ENCODE results near the gene HDAC4.
"Not testable (repeated sequence)": the region's sequence is repeated elsewhere in the genome, so short reads cannot be mapped to it uniquely, and the experiment has no call there.

Gene HDAC4

DNA sequence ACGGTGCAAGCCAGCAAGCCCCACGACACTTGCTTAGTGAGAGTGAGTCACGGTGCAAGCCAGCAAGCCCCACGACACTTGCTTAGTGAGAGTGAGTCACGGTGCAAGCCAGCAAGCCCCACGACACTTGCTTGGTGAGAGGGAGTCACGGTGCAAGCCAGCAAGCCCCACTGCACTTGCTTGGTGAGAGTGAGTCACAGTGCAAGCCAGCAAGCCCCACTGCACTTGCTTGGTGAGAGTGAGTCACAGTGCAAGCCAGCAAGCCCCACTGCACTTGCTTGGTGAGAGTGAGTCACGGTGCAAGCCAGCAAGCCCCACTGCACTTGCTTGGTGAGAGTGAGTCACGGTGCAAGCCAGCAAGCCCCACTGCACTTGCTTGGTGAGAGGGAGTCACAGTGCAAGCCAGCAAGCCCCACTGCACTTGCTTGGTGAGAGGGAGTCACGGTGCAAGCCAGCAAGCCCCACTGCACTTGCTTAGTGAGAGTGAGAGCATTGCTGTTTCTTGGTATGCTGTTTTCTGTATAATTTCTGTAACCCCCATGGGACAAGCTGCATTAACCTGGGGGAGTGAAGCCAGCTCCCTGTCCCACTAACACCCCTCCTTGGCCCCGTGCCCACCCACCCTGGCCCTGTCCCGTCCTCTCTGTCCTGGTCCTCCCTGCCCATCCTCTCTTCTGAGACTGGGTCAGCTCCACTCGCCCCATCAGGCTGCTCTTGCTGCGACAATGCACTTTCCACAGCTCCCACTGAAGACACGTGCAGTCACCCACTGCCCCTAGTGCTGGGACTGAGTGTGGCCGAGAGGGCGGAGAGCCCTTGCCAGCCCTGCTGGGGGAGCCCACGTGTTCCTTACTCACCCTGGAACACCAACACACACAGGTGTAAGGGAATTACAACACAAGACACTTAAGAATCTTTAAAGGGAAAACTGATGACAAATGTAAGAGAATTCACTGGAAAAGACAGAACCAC is 331.2 kb downstream of the HDAC4 start:
- H3K79me1 ChIP-seq (ENCODE audit: low read length); H3K4me2 ChIP-seq (ENCODE audit: low read length); H4K8ac ChIP-seq (ENCODE audit: low read depth, low read length); H2AK5ac ChIP-seq (ENCODE audit: low read length); H3K79me2 ChIP-seq (ENCODE audit: control insufficient read depth, insufficient read depth, low read length, poor library complexity); H2BK120ac ChIP-seq (ENCODE audit: insufficient read depth, low read length, poor library complexity); H3K4me3 ChIP-seq (ENCODE audit: low read depth, low read length); H3K4ac ChIP-seq (ENCODE audit: low read depth, low read length); DNase-seq; H2BK5ac ChIP-seq (ENCODE audit: low read depth, low read length, poor library complexity); H3K9me3 ChIP-seq (ENCODE audit: insufficient read depth, low read depth, low read length); H2BK12ac ChIP-seq (ENCODE audit: low read length); H4K12ac ChIP-seq (ENCODE audit: low read depth, low read length); H2AFZ ChIP-seq (ENCODE audit: insufficient read depth, low read length, poor library complexity); H3K14ac ChIP-seq (ENCODE audit: low read length); H3K4me1 ChIP-seq (ENCODE audit: control insufficient read depth in 1 of 2, insufficient read depth in 2 of 2, low read length in 2 of 2); H3K18ac ChIP-seq (ENCODE audit: low read length); H3K23ac ChIP-seq (ENCODE audit: low read length); H3K27me3 ChIP-seq (ENCODE audit: insufficient read depth, low read length); H4K91ac ChIP-seq (ENCODE audit: low read depth, low read length); H3K9ac ChIP-seq (ENCODE audit: low read length); H3K36me3 ChIP-seq (ENCODE audit: control insufficient read depth in 1 of 2, insufficient read depth in 2 of 2, low read length in 2 of 2); H3K27ac ChIP-seq (ENCODE audit: low read depth, low read length): not testable (repeated sequence)
- no CpG with 5 or more reads among the region's 18 CpGs for WGBS (ENCODE audit: extremely low coverage, insufficient coverage, insufficient read length)

DNA sequence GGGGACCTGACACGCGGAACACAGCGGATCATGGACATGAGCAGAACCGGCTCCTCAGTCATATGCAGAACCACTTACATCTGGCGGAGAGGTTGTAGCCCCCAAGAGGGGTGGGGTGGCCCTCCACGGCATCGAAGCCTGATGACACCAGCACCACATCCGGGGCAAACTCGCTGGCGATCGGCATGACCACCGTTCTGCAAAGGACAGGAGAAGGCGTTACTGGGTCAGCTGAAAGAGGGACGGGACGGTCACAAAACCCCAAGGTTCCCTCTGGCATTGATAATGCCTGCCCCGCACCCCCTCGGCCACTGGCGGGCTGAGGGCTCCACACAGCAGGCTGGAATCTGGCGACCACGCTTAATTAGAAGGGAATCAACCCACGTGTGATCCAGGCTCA is 332.4 kb downstream of the HDAC4 start:
- Histone ChIP-seq H3K14ac (ENCODE audit: low read length) (no peak overlapping the region), H3K18ac (ENCODE audit: low read length) (no peak overlapping the region), H3K79me1 (ENCODE audit: low read length) (no peaks in the 10 kb centered on the region), H2BK120ac (ENCODE audit: insufficient read depth, low read length, poor library complexity) (no peak overlapping the region), H3K9me3 (ENCODE audit: insufficient read depth, low read depth, low read length) (peaks cover 2% of the 10 kb centered on the region), H4K91ac (ENCODE audit: low read depth, low read length) (no peak overlapping the region), H3K27me3 (ENCODE audit: insufficient read depth, low read length) (no peaks in the 10 kb centered on the region), H3K23ac (ENCODE audit: low read length) (no peak overlapping the region), H3K4me1 (ENCODE audit: control insufficient read depth in 1 of 2, insufficient read depth in 2 of 2, low read length in 2 of 2) (peaks cover 0 to 2% of the 10 kb centered on the region in 2 experiments), H2AK5ac (ENCODE audit: low read length) (no peak overlapping the region), H4K8ac (ENCODE audit: low read depth, low read length) (no peak overlapping the region), H3K4ac (ENCODE audit: low read depth, low read length) (no peak overlapping the region), H3K4me3 (ENCODE audit: low read depth, low read length) (no peak overlapping the region), H3K4me2 (ENCODE audit: low read length) (no peak overlapping the region), H2AFZ (ENCODE audit: insufficient read depth, low read length, poor library complexity) (no peak overlapping the region), H3K36me3 (ENCODE audit: control insufficient read depth in 1 of 2, insufficient read depth in 2 of 2, low read length in 2 of 2) (peaks cover 0 to 2% of the 10 kb centered on the region in 2 experiments), H2BK12ac (ENCODE audit: low read length) (no peak overlapping the region), H3K27ac (ENCODE audit: low read depth, low read length) (no peak overlapping the region), H3K9ac (ENCODE audit: low read length) (no peak overlapping the region), H4K12ac (ENCODE audit: low read depth, low read length) (no peak overlapping the region), H3K79me2 (ENCODE audit: control insufficient read depth, insufficient read depth, low read length, poor library complexity) (no peaks in the 10 kb centered on the region), H2BK5ac (ENCODE audit: low read depth, low read length, poor library complexity) (no peak overlapping the region)
- no CpG with 5 or more reads among the region's 21 CpGs for WGBS (ENCODE audit: extremely low coverage, insufficient coverage, insufficient read length)
- DNase-seq: no peak

DNA sequence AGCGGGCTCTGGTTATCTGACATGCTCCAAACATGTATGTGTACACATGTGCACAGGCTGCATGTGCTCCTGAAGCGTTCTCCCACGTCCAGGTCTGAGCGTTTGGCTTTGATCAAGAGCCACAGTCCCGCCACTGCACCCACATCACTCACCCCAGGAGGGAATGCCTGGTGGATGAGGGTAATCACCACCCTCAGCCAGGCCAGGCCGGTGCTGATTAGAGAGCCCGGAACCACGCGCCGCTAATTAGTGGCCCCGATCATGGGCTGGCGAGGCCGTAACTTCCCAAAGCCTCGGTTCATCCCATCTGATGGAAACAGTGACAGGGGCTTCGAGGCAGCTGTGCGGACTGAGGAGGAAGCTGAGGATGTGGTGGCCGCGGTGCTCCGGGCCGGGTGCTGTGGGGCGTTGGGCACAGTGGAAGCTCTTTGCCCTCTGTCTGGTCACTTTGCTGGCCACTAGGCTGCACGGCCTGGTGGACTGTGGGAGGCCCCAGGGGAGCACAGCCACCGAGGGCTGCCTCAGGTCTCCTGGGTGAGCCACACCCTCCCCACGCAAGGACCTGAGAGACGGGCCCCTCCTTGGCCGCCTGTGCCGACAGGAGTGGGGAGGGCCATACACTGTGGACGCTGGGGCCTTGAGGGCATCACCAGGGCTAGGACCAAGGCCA is 333.5 kb downstream of the HDAC4 start:
- Histone ChIP-seq H3K9ac (ENCODE audit: low read length) (no peak overlapping the region), H3K4me1 (ENCODE audit: control insufficient read depth in 1 of 2, insufficient read depth in 2 of 2, low read length in 2 of 2) (no peaks in the 10 kb centered on the region), H2AFZ (ENCODE audit: insufficient read depth, low read length, poor library complexity) (no peak overlapping the region), H3K18ac (ENCODE audit: low read length) (no peak overlapping the region), H2BK12ac (ENCODE audit: low read length) (no peak overlapping the region), H2BK120ac (ENCODE audit: insufficient read depth, low read length, poor library complexity) (no peak overlapping the region), H4K8ac (ENCODE audit: low read depth, low read length) (no peak overlapping the region), H4K91ac (ENCODE audit: low read depth, low read length) (no peak overlapping the region), H3K14ac (ENCODE audit: low read length) (no peak overlapping the region), H3K4me3 (ENCODE audit: low read depth, low read length) (no peak overlapping the region), H2BK5ac (ENCODE audit: low read depth, low read length, poor library complexity) (no peak overlapping the region), H3K4me2 (ENCODE audit: low read length) (no peak overlapping the region), H3K23ac (ENCODE audit: low read length) (no peak overlapping the region), H3K9me3 (ENCODE audit: insufficient read depth, low read depth, low read length) (peaks cover 2% of the 10 kb centered on the region), H3K27ac (ENCODE audit: low read depth, low read length) (no peak overlapping the region), H3K4ac (ENCODE audit: low read depth, low read length) (no peak overlapping the region), H2AK5ac (ENCODE audit: low read length) (no peak overlapping the region), H3K27me3 (ENCODE audit: insufficient read depth, low read length) (no peaks in the 10 kb centered on the region), H3K79me2 (ENCODE audit: control insufficient read depth, insufficient read depth, low read length, poor library complexity) (no peaks in the 10 kb centered on the region), H3K79me1 (ENCODE audit: low read length) (no peaks in the 10 kb centered on the region), H3K36me3 (ENCODE audit: control insufficient read depth in 1 of 2, insufficient read depth in 2 of 2, low read length in 2 of 2) (peaks cover 0 to 2% of the 10 kb centered on the region in 2 experiments), H4K12ac (ENCODE audit: low read depth, low read length) (no peak overlapping the region)
- WGBS (ENCODE audit: extremely low coverage, insufficient coverage, insufficient read length): no CpG with 5 or more reads among the region's 28 CpGs
- no peak for DNase-seq

GRCh38 chr2:239066597-239066996 is 334.2 kb downstream of the HDAC4 start:
- Histone ChIP-seq H2AK5ac (ENCODE audit: low read length) (no peak overlapping the region), H3K4me2 (ENCODE audit: low read length) (no peak overlapping the region), H2BK12ac (ENCODE audit: low read length) (no peak overlapping the region), H3K27me3 (ENCODE audit: insufficient read depth, low read length) (no peaks in the 10 kb centered on the region), H2BK120ac (ENCODE audit: insufficient read depth, low read length, poor library complexity) (no peak overlapping the region), H3K79me2 (ENCODE audit: control insufficient read depth, insufficient read depth, low read length, poor library complexity) (no peaks in the 10 kb centered on the region), H3K4ac (ENCODE audit: low read depth, low read length) (no peak overlapping the region), H3K9me3 (ENCODE audit: insufficient read depth, low read depth, low read length) (peaks cover 2% of the 10 kb centered on the region), H3K18ac (ENCODE audit: low read length) (no peak overlapping the region), H2AFZ (ENCODE audit: insufficient read depth, low read length, poor library complexity) (no peak overlapping the region), H3K9ac (ENCODE audit: low read length) (no peak overlapping the region), H4K8ac (ENCODE audit: low read depth, low read length) (no peak overlapping the region), H3K36me3 (ENCODE audit: control insufficient read depth in 1 of 2, insufficient read depth in 2 of 2, low read length in 2 of 2) (peaks cover 0 to 2% of the 10 kb centered on the region in 2 experiments), H3K4me3 (ENCODE audit: low read depth, low read length) (no peak overlapping the region), H4K91ac (ENCODE audit: low read depth, low read length) (no peak overlapping the region), H3K14ac (ENCODE audit: low read length) (no peak overlapping the region), H3K23ac (ENCODE audit: low read length) (no peak overlapping the region), H3K4me1 (ENCODE audit: control insufficient read depth in 1 of 2, insufficient read depth in 2 of 2, low read length in 2 of 2) (no peaks in the 10 kb centered on the region), H3K27ac (ENCODE audit: low read depth, low read length) (no peak overlapping the region), H3K79me1 (ENCODE audit: low read length) (no peaks in the 10 kb centered on the region), H2BK5ac (ENCODE audit: low read depth, low read length, poor library complexity) (no peak overlapping the region), H4K12ac (ENCODE audit: low read depth, low read length) (no peak overlapping the region)
- WGBS (ENCODE audit: extremely low coverage, insufficient coverage, insufficient read length): no CpG with 5 or more reads among the region's 24 CpGs
- no peak for DNase-seq
